Neural crest cell (in vitro differentiated cells): ENCODE results near the gene NANS. TPM values are rescaled to one million over a fixed set of nuclear protein-coding genes. Genes with fewer than 3 reads are reported as not detected.

Experiments used
- DNase-seq: peaks from one replicate; pipeline ENCODE4 v3.0.0; 2021; ENCODE audit warnings: low read depth, mixed read lengths, low spot score
- H3K27ac Mint-ChIP-seq: one replicate; pipeline ENCODE4 v1.8.0; 2021; ENCODE audit warnings: mild to moderate bottlenecking, mixed read lengths; ENCODE audit not compliant: unreplicated experiment
- H3K27me3 Mint-ChIP-seq: 2 replicates; pipeline ENCODE4 v1.8.0; 2021; ENCODE audit warnings: low read depth, mild to moderate bottlenecking, mixed read lengths
- H3K36me3 Mint-ChIP-seq: 2 replicates; pipeline ENCODE4 v1.8.0; 2021; ENCODE audit warnings: low read depth, mild to moderate bottlenecking, mixed read lengths
- H3K4me1 Mint-ChIP-seq: 2 replicates; pipeline ENCODE4 v1.8.0; 2021; ENCODE audit warnings: mixed read lengths
- H3K4me3 Mint-ChIP-seq: one replicate; pipeline ENCODE4 v1.8.0; 2021; ENCODE audit warnings: mild to moderate bottlenecking, mixed read lengths
- H3K9me3 Mint-ChIP-seq: 2 replicates; pipeline ENCODE4 v1.8.0; 2021; ENCODE audit warnings: mixed read lengths
- CTCF ChIP-seq: fragments of 200-600 bp; sonication (generic); conservative IDR thresholded peaks from 2 replicates; pipeline ENCODE4 v1.5.0; 2021; ENCODE audit warnings: antibody characterized with exemption, mild to moderate bottlenecking
- total RNA-seq: library from RNA; stranded (reverse); gene quantifications from 2 replicates; pipeline ENCODE4 v1.2.1, GENCODE V29; 2021

The NANS gene
- total RNA-seq, 1 donor from 2014 or later = 39.6 TPM

- no peak for DNase-seq
- Mint-ChIP-seq H3K4me3 (no peak overlapping the region), H3K36me3 (peaks cover 2% of the 10 kb centered on the region), H3K27ac (no peak overlapping the region), H3K27me3 (no peaks in the 10 kb centered on the region), H3K4me1 (peaks cover 14% of the 10 kb centered on the region), H3K9me3 (no peaks in the 10 kb centered on the region)
- TF ChIP-seq CTCF = no peak
Observed at GRCh38 chr9:98080326-98080725, 23.8 kb downstream of the NANS start.

- H3K4me1 Mint-ChIP-seq = peaks cover 15% of the 10 kb centered on the region
- no peak overlapping the region for H3K4me3 Mint-ChIP-seq
- no peaks in the 10 kb centered on the region for H3K27me3 Mint-ChIP-seq
- DNase-seq = no peak
- H3K36me3 Mint-ChIP-seq = peaks cover 2% of the 10 kb centered on the region
- H3K9me3 Mint-ChIP-seq = no peaks in the 10 kb centered on the region
- TF ChIP-seq CTCF = no peak
- H3K27ac Mint-ChIP-seq = no peak overlapping the region
Observed at GRCh38 chr9:98080780-98081179, 24.2 kb downstream of the NANS start.

- no peak for TF ChIP-seq CTCF
- no peak for DNase-seq
- Mint-ChIP-seq H3K27ac (no peak overlapping the region), H3K4me3 (no peak overlapping the region), H3K9me3 (no peaks in the 10 kb centered on the region), H3K27me3 (peaks cover 4% of the 10 kb centered on the region), H3K4me1 (peaks cover 21% of the 10 kb centered on the region), H3K36me3 (peaks cover 5% of the 10 kb centered on the region)
Observed at GRCh38 chr9:98081477-98082219, 25.1 kb downstream of the NANS start.

GRCh38 chr9:98083061-98083501 is 26.5 kb downstream of the NANS start:
- no peak overlapping the region for H3K4me3 Mint-ChIP-seq
- no peak for DNase-seq
- H3K4me1 Mint-ChIP-seq = peaks cover 23% of the 10 kb centered on the region
- H3K9me3 Mint-ChIP-seq = no peaks in the 10 kb centered on the region
- peaks cover 8% of the 10 kb centered on the region for H3K36me3 Mint-ChIP-seq
- H3K27ac Mint-ChIP-seq = no peak overlapping the region
- no peak for TF ChIP-seq CTCF
- peaks cover 9% of the 10 kb centered on the region for H3K27me3 Mint-ChIP-seq

- Mint-ChIP-seq H3K36me3 (peaks cover 8% of the 10 kb centered on the region), H3K27me3 (peaks cover 15% of the 10 kb centered on the region), H3K4me1 (peaks cover 23% of the 10 kb centered on the region), H3K9me3 (no peaks in the 10 kb centered on the region), H3K27ac (no peak overlapping the region), H3K4me3 (no peak overlapping the region)
- no peak for DNase-seq
- no peak for TF ChIP-seq CTCF
Observed at GRCh38 chr9:98083566-98084183, 27.1 kb downstream of the NANS start.
